GOT3 (cell line): Measurements from ENCODE around the gene SYT8.

Experiments used
- DNase-seq: peaks from one replicate; lab custom pipeline; 2025; ENCODE audit warnings: mixed read lengths; lab: John Stamatoyannopoulos, UW

SYT8 gene

DNA sequence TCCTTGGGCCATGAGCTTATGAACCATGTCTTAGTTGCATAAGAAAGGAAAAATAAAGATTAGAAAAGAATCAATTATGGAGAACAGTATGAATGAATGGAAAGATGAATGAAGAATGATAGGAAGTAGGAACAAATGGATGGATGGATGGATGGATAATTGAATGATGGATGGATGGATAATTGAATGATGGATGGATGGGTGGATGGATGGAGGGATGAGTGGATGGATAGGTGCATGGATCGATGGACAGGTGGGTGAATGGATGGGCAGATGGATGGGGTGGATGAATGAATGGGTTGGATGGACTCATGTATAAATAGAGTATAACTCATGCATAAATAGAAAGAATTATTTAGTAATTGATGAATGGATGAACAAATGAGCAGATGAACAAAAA is 25.3 kb downstream of the SYT8 start:
- DNase-seq: no peak

DNA sequence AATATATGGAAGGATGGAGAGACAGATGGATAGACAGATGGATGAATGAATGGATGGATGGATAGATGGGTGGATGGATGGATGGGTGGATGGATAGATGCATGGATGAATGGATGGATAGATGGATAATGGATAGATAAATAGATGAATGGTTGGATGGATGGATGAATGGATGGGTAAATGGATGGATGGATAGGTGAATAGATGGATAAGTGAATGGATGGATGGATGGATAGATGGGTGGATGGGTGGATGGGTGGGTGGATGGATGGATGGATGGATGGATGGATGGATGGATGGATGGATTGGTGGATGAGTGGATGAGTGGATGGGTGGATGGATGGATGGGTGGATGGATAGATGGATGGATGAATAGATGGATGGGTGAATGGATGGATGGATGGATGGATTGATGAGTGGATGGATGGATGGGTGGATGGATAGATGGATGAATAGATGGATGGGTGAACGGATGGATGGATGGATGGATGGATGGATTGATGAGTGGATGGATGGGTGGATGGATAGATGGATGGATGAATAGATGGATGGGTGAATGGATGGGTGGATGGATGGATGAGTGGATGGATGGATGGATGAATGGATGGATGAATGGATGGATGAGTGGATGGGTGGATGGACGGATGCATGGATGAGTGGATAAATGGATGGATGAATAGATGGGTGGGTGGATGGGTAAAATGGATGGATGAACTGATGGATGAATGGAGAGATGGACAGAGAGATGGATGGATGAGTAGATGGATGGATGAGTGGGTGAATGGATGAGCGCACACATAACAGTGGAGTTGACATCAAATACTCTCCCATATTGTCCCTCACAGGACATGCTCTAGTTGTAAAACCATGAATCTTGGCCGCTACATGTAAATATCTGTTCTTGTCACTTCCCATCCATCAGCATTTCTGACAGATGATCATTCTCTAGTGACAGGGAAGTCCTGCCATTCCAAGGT is 26.9 kb downstream of the SYT8 start:
- DNase-seq: no peak

DNA sequence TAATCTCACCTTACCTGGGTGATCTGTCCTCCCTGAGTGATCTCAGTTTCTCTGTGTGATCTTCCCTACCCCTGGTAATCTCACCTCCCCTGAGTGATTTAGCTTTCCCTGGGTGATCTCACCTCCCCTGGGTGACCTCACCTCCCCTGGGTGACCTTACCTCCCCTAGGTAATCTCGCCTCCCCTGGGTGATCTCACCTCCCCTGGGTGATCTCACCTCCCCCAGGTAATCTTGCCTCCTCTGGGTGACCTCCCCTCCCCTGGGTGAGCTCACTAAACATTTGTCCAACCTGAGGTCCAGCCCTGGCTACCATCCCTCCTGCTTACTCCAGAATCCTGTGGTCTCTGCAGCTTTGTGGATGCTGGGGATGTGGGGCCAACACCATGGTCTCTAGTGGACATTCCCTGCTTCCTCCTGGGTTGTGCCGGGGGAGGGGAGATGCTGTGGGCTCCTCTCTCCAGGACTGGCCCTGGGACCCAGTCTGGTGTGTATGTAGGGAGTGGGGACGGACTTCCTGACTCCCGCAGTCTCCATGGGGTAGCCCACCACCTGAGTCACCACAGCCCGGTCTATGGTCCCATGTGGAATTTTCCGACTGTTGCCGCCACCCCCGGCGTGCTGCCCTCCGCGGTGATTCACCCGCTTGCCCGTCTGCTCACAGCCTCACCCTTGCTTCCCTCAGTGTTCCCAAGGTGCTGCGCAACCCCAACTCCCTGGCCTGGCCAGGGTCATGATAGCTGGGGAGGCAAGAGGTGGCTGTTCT is 28.0 kb downstream of the SYT8 start:
- DNase-seq: no peak

DNA sequence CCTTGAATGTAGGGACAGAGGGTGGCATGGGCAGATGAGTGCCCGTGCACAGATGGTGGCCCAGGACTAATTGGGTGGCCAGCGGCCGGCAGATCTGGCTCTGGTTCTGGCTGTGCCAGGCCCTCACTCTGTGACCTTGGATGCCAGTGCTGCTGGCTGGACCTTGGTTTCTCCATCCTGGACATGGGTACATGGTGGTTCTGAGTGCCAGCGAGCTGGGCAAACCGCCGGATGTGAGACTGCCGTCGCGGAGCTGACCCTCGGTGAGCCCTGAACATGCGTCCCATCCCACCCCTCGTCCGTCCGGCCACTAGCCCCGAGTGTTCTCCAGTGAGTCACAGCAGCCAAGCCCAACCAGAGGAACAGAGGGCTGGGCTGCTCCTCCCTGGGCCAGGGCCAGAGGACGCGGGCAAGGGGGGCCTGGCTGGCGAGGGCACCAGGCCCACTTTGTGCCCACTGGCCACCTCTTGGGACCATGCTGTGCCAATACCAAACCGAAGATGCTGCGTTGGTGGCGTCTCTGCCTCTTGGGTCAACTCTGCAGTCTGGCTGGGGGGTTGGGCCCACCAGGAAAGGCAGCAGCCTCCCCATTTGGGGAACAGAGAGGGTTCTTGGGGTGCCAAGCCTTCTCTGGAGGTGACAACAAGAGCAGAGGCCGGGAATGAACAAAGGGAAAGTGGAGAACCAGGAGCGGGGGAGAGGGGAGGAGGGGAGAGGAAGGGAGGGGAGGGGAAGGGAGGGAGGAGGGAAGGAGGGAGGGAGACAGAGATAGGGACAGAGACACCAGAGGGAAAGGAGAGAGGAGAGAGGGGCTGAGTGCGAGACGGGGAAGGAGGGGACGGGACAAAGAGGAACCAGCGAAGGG is 28.8 kb downstream of the SYT8 start:
- peak; percentile 14 for DNase-seq

DNA sequence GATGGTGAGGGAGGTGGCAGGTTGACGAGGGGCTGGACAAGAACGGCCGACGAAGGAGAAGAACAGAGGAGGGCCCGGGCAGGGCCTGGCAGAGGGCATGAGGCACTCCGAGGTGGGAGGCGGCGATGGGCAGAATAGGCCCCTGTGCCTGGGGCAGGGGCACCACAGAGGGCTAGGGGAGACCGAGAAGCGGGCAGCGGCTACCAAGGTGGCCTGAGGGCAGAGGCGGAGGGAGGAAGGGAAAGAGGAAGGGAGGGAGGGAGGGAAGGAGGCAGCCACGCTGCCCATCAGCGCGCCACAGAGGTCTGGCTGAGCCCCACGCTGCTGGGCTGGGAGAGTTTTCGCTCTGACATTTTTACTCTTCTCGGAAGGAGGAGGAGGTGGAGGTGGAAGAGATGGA is 29.4 kb downstream of the SYT8 start:
- DNase-seq: no peak

DNA sequence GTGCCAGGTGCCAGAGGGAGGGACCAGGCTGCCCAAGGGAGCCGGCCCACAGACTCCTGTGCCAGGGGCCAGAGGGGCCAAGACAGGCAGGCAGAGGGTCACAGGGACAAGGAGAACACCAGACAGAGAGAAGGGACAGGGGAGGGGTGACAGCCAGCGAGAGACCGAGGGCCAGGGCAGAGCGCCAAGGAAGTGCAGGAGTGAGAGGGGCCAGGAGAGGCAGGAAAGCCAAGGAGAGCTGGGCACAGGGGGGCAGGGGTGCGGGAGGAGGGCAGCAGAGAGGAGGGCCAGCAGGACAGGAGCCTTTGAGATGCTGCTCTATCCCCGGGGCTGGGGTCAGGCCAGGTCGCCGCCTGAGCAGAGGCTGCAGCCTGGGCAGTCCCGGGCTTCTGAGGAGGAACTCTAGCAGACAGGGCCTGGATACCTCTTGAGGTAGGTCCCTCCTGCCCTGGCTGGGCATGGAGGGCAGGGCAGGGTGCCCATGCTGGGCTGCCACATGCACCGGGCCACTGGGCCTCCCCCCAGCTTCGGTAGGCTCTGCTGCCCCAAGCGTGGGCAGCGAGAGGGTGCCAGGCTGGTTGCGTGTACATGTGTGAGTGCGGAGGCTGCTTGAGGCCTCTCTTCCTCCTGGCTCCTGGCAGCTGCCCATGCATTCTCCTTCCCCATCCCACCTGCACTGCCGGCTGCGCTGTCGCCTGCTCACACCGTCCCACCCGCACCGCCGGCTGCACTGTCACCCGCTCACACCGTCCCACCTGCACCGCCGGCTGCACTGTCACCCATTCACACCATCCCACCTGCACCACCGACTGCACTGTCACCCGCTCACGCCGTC is 30.3 kb downstream of the SYT8 start:
- DNase-seq: no peak

DNA sequence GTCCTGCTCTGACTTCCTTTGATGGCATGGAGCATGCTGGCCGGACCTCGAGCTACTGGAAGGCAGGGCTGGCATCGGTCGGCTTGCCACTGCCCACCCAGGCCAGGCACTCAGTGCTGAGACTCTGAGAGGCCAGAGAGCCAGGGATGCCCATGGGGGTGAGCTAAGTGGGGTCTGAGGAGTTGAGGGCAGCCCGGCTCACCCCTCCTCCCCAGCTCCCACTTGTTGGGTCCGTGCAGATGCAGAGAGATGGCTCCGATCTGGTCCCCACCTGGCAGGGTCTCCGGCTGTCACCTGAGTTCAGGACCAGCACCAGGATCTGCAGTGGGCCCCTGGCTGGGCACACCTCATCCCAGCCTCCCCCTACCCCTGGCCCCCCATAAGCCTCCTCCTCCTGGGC is 31.4 kb downstream of the SYT8 start:
- DNase-seq: no peak

DNA sequence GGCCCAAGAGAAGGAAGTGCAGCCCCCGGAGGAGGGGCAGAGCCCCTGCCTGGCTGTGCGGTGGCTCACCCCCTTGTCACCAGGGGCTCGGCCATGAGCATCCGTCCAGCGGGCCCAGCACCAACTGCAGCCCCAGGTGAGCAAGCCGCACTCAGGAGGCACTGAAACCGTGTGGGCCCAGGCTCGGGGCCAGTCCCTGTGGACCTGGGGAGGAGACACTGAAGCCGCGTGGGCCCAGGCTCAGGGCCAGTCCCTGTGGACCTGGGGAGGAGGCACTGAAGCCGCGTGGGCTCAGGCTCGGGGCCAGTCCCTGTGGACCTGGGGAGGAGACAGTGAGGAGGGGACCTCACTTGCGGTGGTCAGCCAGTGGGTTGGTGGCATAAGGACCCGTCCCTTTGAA is 32.0 kb downstream of the SYT8 start:
- no peak for DNase-seq

DNA sequence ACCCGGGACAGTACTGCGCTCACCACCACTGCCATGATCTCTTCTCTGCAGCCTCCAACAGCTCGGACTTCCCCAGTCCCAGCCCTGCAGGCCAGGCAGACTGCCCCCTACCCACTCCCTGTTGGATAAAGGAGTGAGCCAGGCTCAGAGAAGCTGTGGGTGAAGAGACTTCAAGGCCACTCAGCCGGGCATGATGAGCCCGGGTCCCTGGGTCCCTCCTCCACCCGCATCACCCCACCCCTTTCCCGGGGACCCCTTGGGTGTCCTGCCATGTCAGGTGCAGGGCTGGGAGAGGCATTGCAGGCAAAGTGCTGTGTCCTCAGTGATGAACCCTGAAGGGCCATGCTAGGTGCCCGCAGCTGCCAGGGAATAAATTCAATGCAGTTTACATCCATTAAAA is 32.6 kb downstream of the SYT8 start:
- DNase-seq: no peak

DNA sequence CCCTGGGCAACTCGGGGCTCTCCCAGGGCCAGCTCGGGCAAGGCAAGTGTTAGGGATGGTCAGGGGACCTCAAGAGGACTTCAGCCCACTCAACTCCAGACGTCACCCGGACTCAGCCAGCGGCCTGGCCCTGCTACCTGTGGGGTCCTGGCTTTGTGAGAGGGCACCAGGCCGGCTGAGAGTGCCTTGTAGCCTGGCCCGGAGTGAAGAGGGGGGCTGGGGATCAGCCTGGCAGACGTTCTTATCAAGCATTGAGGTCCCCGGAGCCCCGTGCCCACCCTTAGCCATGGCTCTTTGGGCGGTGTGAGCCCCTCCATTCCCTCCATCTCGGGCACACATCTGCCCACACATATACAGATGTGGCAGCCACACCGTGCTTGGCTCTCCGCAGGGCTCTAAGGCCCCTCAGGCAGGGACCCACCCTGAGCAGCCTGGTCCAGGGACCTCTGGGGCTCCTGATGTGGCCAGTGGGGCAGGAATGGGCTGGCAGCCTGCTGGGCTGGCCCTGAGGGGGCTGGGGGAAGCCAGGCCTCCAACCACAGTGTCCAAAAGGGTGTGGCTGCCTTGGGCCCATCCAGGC is 33.4 kb downstream of the SYT8 start:
- no peak for DNase-seq

DNA sequence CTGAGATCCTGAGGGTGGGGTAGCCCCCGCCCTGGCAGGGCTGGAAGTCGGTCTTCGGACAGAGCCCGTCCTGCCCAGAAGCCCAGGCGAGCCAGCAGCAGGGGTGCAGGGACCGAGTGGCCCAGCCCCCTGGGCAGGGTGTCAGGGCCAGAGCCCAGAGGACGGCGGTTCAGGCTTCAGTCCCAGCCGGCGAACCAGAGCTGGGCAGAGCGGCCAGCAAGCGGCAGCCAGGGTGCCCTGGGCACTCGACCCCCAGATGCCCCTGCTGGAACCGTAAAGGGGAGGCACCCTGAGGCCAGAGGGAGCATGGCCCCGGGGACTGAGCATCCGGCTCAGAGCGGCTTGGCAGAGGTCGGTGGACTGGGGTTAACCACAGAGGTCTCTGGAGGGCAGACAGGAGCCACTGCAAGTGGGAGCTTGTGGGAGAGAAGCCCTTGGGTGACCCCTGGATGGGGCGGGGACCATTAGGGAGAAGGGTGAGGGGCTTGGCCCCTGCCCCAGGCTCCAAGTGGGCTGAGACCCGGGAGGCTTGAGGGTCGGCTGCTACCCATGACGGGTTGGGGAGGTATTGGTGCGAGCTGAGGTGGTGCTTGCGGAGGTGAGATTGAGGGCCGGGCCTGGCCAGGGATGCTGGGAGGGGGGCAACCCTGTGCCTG is 34.0 kb downstream of the SYT8 start:
- DNase-seq: no peak

DNA sequence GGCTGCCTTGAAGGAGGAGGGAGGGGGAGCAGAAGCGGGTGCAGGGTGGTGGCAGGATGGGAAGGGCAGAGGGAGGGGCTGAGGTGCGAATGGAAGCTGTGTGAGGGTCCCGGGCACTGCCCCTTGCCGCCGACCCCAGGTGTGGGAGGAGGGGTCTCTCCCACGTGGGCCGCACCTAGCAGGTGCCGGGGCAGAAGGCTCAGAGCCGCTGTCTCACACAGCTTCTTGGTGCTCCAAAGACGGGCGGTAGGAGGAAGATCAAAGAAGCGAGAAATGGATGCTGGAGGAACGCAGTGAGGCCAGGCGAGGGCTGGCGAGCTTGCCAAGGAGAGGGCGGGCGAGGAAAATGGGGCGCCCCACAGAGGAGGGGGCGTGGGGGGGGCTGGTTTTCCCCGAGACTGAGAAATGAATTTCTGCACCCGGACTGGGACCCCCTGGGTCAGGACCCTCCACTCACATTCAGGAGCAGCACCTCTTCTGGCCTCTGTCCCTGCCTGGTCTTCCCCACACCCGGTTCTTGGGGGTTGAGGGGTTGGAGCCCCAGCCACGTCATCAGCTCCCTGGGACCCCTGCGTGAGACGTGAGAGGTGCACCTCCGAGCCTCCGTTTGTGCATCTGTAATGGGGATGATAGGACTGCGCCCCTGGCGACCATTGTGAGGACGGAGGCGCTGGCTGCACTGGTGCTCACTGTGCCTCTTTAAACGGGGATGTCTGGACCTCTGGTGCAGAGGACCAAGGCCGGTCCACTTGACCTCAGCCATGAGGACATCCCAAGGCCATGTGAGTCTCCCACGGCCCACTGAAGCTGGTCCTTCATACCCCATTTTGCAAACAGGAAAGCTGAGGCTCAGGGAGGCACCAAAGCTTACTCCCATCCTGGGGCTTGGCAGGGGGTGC is 34.9 kb downstream of the SYT8 start:
- DNase-seq: no peak

DNA sequence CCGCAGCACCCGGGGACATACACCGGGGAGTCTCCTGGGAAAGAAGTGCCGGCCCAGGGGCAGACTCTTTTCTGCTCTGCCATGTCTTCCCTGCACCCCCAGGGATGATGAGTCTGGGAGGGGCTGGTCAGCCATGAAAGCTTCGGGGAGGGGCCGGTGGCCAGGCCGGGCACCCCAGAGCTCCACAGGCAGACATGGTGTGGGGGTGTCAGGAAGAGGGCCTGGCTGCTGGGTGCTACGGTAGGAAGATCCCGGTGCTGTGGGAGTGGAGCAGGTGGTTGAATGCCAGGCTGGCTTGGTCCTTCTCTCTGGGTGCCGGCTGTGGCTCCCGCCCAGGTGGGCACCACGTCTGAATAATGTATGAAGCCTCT is 35.5 kb downstream of the SYT8 start:
- DNase-seq: no peak

DNA sequence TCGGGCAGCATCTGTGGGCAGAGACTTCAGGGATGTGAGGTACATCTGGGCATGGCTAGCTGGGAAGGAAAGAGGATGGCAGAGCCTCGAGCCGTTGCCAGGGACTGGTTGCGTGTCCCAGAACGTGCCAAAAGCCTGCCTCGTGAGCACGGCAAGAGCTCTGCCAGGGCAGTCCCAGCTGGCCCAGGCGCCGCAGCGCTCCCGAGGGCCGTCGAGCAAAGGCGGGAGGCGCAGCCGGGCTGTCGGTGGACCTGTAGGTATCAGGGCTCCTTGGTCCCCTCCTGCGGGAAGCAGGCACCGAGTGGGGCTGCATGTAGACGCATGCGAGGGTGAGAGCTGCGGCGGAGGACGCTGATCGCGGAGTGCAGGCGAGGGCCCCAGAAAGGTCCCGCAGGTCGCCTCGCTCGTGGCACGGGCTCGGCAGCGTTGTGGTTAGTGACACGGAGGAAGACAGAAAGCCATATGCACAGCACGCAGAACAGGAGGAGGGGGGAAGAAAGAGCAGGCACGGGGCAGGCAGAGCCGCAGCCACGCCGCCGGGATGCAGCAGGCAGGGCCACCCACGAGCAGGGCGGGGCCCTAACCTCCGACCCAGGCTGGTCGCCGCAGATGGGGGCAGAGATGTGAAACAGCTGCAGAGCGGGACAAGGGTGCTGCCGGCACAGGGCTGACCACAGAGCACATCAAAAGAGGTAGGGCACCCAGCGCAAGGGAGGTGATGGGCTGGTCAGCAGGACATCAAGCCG is 36.1 kb downstream of the SYT8 start:
- no peak for DNase-seq

DNA sequence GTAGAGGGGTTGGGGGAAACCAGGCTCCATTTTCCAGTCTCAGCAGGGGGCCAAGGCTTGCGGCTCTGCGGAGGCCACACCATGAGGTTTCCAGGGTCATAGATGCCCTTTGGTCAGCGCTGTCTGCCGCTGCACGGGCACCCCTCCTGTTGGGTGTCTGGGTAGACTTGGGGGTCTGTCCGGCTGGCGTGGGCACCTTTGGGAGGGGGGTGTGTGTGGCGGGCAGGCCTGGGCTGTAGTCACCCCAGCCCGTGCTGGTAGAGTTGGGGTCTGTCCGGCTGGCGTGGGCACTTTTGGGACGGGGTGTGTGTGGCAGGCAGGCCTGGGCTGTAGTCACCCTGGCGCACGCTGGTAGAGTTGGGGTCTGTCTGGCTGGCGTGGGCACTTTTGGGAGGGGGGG is 36.7 kb downstream of the SYT8 start:
- no peak for DNase-seq

DNA sequence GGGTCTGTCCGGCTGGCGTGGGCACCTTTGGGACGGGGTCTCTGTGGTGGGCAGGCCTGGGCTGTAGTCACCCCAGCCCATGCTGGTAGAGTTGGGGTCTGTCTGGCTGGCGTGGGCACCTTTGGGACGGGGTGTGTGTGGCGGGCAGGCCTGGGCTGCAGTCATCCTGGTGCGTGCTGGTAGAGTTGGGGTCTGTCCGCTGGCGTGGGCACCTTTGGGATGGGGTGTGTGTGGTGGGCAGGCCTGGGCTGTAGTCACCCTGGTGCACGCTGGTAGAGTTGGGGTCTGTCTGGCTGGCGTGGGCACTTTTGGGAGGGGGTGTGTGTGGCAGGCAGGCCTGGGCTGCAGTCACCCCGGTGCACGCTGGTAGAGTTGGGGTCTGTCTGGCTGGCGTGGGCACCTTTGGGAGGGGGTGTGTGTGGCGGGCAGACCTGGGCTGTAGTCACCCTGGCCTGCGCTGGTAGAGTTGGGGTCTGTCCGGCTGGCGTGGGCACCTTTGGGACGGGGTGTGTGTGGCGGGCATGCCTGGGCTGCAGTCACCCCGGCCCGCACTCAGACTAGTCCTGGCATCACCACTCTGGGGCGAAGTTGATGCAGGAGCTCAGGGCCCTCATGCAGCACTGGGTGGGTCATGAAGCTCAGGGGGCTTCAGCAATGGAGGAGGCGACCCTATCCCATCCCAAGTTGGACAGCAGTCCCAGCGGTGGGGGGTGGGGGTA is 37.6 kb downstream of the SYT8 start:
- DNase-seq: no peak

DNA sequence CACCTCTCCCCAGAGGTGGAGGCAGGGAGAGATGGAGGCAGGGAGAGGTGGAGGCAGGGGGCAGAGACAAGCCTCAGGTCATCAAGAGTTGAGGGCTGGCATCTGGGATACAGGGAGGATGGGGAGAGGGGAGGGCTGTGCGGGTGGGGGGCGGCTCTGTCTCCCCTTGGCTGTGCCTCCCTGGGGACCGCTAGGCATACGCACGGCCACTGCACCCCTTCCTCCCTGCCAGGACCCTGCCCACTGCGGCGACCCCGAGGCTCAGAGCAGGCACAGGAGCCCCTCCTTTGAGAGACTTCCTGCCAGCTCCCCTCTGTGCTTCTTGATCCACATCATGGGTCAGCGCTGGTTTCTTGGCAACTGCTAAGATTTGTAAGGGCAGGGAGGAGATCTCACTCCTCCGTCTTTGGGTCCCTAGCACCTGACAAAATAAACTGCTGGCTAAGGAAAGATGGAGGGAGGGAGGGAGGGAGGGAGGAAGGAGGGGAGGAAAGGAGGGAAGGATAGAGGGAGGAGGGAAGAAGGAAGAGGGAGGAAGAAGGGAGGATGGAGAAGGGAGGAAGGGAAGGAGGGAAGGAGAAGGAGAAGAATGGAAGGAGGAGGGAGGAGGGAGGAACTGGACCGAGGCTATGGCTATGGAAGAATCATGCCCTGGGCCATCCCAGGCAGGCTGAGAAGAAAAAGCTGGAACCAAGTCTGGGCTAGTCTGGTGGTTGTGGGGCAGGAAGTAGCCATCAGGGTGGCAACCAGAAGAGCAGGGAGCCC is 38.4 kb downstream of the SYT8 start:
- DNase-seq: no peak
